ENCODE data around the gene ALDH4A1.

DNA sequence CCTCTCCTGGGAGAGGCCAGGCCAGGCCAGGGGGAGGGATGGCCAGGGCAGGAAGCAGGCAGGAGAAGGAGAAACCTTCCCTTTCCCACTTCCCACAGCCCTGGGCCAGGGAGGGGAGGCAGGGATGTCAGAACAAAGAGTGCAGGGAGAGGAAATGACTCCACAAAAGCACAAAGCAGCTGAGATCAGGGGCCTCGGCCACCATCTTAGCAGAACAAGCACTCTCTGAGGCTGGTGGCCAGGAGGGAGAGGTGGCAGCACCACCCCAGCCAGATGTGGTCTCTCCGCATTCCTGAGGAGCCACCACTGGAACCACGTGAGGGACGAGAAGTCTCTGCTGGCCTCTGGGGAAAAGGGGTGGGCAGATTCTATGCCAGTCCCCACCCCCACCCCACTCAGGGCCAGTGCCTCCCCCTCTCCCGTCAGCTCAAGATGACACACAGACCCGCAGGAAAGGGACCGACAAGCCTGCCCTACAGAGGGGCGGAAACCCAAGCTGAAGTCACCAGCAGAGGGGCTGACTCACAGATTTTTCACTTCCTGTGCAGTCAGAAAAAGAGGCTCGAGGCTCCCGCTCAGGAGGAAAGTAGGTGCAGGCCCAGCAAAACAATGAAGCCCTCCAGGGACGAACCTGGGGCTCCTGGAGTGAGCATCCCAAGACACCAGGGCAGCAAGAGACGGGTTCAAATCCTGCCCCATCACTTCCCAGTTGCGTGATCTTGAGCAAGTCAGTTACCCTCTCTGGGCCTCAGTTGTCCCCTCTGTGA lies 24.1 kb upstream of the ALDH4A1 start:
- TF ChIP-seq RAD21 (IDR thresholded peaks at IDR 0.05; ENCODE audit: low read depth) (no peak; the same call in 1 of the 2 replicates), TAF1 (IDR thresholded peaks at IDR 0.05; ENCODE audit: low read depth) (peak; percentile 42; the same call in 1 of the 2 replicates), CREB1 (IDR thresholded peaks at IDR 0.05; ENCODE audit: low read depth) (no peak), NFIC (IDR thresholded peaks at IDR 0.05) (no peak), FOXM1 (IDR thresholded peaks at IDR 0.05; ENCODE audit: borderline replicate concordance, low read depth) (no peak), EP300 (IDR thresholded peaks at IDR 0.05; ENCODE audit: borderline replicate concordance) (no peak), EGR1 (IDR thresholded peaks at IDR 0.05) (no peak)
